Left hindlimb (tissue), 1 donor: ENCODE results near the gene GTF2H1.
A peak's percentile ranks its signal among the peaks of the same experiment; 100 is the strongest.
"Not testable (repeated sequence)": the region's sequence is repeated elsewhere in the genome, so short reads cannot be mapped to it uniquely, and the experiment has no call there.

Experiments used
- DNase-seq: peaks from one replicate; pipeline ENCODE4 v3.0.0-alpha.2; 2018

The GTF2H1 gene

GRCh38 chr11:18383388-18384156 is 61.2 kb downstream of the GTF2H1 start:
- peak; percentile 77 for DNase-seq

GRCh38 chr11:18384157-18384641 is 61.8 kb downstream of the GTF2H1 start:
- DNase-seq: peak; percentile 67

- no peak for DNase-seq
Measured at GRCh38 chr11:18390088-18390487, 67.7 kb downstream of the GTF2H1 start.

- DNase-seq: no peak
Measured at GRCh38 chr11:18392434-18393321, 70.3 kb downstream of the GTF2H1 start.

GRCh38 chr11:18393581-18394274 is 71.4 kb downstream of the GTF2H1 start:
- DNase-seq: no peak

DNA sequence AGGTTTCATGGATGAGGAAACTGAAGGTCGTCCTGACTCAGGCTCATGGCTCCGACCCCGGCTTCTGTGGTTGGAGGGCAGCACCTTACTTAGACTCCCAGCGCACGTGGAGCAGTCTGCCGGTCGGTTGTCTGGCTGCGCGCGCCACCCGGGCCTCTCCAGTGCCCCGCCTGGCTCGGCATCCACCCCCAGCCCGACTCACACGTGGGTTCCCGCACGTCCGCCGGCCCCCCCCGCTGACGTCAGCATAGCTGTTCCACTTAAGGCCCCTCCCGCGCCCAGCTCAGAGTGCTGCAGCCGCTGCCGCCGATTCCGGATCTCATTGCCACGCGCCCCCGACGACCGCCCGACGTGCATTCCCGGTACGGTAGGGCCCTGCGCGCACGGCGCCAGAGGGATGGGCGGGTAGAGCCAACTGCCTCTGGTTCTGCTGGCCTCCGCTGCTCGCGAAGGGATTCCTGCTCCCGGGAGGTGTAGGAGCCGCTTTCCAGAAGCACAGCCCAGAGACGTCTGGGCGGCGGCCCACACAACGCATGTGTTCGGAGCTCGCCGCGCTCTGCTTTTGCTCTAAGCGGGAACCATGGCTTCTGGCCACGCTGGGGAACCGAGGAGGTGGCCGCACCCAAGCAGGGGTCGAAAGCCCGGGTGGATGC is 72.0 kb downstream of the GTF2H1 start, which contains the start of gene LDHA:
Gene LDHA, plus strand, starts transcription at position 289 of the 653 bp plus-strand sequence. CDS start 2,280 bp downstream, outside the sequence.
- DNase-seq: peak; percentile 98

- DNase-seq: no peak
Measured at GRCh38 chr11:18394928-18395734, 72.8 kb downstream of the GTF2H1 start.

GRCh38 chr11:18395735-18396504 is 73.6 kb downstream of the GTF2H1 start:
- peak; percentile 98 for DNase-seq

- DNase-seq: no peak
Measured at GRCh38 chr11:18397921-18398320, 75.6 kb downstream of the GTF2H1 start.

DNA sequence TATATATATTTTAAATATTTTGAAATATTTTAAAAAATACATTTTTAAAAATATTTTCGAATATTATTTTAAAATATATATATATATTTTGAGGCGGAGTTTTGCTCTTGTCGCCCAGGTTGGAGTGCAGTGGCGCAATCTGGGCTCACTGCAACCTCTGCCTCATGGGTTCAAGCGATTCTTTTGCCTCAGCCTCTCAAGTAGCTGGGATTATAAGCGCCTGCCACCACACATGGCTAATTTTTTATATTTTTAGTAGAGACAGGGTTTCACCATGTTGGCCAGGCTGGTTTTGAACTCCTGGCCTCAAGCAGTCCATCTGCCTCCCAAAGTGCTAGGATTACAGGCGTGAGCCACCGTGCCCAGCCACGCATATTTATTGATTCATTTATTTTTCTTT is 78.7 kb downstream of the GTF2H1 start:
- not testable (repeated sequence) for DNase-seq

DNA sequence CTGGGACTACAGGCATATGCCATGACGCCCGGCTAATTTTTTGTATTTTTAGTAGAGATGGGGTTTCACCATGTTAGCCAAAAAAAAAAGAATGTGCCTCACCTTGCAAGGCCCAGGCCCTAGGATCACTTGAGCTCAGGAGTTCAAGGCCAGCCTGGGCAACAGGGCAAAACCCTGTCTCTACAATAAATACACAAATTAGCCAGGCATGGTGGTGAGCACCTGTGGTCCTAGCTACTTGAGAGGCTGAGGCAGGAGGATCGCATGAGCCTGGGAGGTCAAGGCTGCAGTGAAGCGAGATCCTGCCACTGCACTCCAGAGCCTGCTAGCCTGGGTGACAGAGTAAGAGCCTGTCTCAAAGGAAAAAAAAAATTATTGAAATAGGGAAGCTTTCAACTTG is 81.7 kb downstream of the GTF2H1 start:
- no peak for DNase-seq

- not testable (repeated sequence) for DNase-seq
Measured at GRCh38 chr11:18407400-18407799, 85.0 kb downstream of the GTF2H1 start.

DNA sequence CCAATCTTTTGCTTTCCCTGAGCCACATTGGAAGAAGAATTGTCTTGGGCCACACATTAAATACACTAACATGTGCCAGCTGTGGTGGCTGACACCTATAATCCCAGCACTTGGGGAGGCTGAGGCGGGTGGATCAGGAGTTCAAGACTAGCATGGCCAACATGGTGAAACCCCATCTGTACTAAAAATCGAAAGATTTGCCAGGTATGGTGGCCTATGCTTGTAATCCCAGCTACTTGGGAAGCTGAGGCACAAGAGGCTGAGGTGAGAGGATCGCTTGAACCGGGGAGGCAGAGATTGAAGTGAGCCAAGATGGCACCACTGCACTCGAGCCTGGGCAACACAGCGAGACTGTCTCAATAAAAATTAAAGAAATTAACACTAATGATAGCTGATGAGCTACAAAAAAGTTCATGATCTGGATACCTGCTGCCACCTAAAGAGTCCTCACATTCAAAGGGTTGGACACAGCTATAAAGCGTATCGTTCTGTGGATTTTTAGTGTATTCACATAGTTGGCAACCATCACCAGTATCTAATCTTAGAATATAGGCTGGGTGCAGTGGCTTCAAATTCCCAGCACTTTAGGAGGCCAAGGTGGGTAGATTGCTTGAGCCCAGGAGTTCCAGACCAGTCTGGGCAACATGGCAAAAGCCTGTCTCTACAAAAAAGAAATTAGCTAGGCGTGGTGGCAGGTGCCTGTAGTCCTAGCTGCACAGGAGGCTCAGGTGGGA is 86.4 kb downstream of the GTF2H1 start:
- DNase-seq: no peak

GRCh38 chr11:18416459-18416858 is 94.1 kb downstream of the GTF2H1 start:
- DNase-seq: no peak
